ENCODE data around the gene NPEPL1.

Gene NPEPL1

GRCh38 chr20:58658760-58659159, 33.8 kb upstream of the NPEPL1 start:
- no peak for DNase-seq (ENCODE audit: low spot score)

- peak; percentile 32 for DNase-seq (ENCODE audit: low spot score)
Measured at GRCh38 chr20:58659841-58660240, 32.8 kb upstream of the NPEPL1 start.

GRCh38 chr20:58660855-58661597, 31.6 kb upstream of the NPEPL1 start:
- DNase-seq (ENCODE audit: low spot score): no peak

- no peak for DNase-seq (ENCODE audit: low spot score)
Measured at GRCh38 chr20:58661598-58662473, 30.8 kb upstream of the NPEPL1 start.

- DNase-seq (ENCODE audit: low spot score): no peak
Measured at GRCh38 chr20:58664331-58664730, 28.3 kb upstream of the NPEPL1 start.

- no peak for DNase-seq (ENCODE audit: low spot score)
Measured at GRCh38 chr20:58664883-58665282, 27.7 kb upstream of the NPEPL1 start.

GRCh38 chr20:58665606-58666005, 27.0 kb upstream of the NPEPL1 start:
- DNase-seq (ENCODE audit: low spot score): no peak

- DNase-seq (ENCODE audit: low spot score): no peak
Measured at GRCh38 chr20:58666702-58667101, 25.9 kb upstream of the NPEPL1 start.

- no peak for DNase-seq (ENCODE audit: low spot score)
Measured at GRCh38 chr20:58667975-58668374, 24.6 kb upstream of the NPEPL1 start.

GRCh38 chr20:58668901-58669286, 23.7 kb upstream of the NPEPL1 start:
- no peak for DNase-seq (ENCODE audit: low spot score)

- no peak for DNase-seq (ENCODE audit: low spot score)
Measured at GRCh38 chr20:58669287-58670006, 23.2 kb upstream of the NPEPL1 start.

- no peak for DNase-seq (ENCODE audit: low spot score)
Measured at GRCh38 chr20:58670102-58670501, 22.5 kb upstream of the NPEPL1 start.

- no peak for DNase-seq (ENCODE audit: low spot score)
Measured at GRCh38 chr20:58670659-58671058, 21.9 kb upstream of the NPEPL1 start.

GRCh38 chr20:58673119-58673518, 19.5 kb upstream of the NPEPL1 start:
- no peak for DNase-seq (ENCODE audit: low spot score)

GRCh38 chr20:58675146-58675584, 17.4 kb upstream of the NPEPL1 start:
- DNase-seq (ENCODE audit: low spot score): no peak

- no peak for DNase-seq (ENCODE audit: low spot score)
Measured at GRCh38 chr20:58675641-58676040, 17.0 kb upstream of the NPEPL1 start.

- DNase-seq (ENCODE audit: low spot score): no peak
Measured at GRCh38 chr20:58676161-58676560, 16.4 kb upstream of the NPEPL1 start.

- no peak for DNase-seq (ENCODE audit: low spot score)
Measured at GRCh38 chr20:58677079-58677604, 15.5 kb upstream of the NPEPL1 start.

- no peak for DNase-seq (ENCODE audit: low spot score)
Measured at GRCh38 chr20:58677808-58678207, 14.8 kb upstream of the NPEPL1 start.

GRCh38 chr20:58678806-58679205, 13.8 kb upstream of the NPEPL1 start:
- no peak for DNase-seq (ENCODE audit: low spot score)

- DNase-seq (ENCODE audit: low spot score): no peak
Measured at GRCh38 chr20:58682656-58683531, 9.7 kb upstream of the NPEPL1 start.
